Cardiac muscle cell (in vitro differentiated cells and primary cell): ENCODE measurements around the gene DCLK1. TPM values are rescaled to one million over a fixed set of nuclear protein-coding genes. Genes with fewer than 3 reads are reported as not detected.

Source experiments
- DNase-seq, 2 donors: peaks; one replicate each; pipeline versions ENCODE4 v3.0.0 to v3.0.0-alpha.2; 2010 to 2017; ENCODE audit warnings: low read depth in 1 of 2, low spot score in 1 of 2
- H3K27ac ChIP-seq: fragments of 200-600 bp; sonication (generic); 2 replicates; pipeline ENCODE4 v1.5.1; 2016
- H3K27me3 ChIP-seq: fragments of 200-600 bp; sonication (generic); 2 replicates; pipeline ENCODE4 v1.6.0; 2016; ENCODE audit warnings: control low read depth
- H3K36me3 ChIP-seq: fragments of 200-600 bp; sonication (generic); 2 replicates; pipeline ENCODE4 v1.5.1; 2016; ENCODE audit warnings: control low read depth
- H3K4me1 ChIP-seq: fragments of 200-600 bp; sonication (generic); 2 replicates; pipeline ENCODE4 v1.8.1; 2017; ENCODE audit warnings: low read depth, mild to moderate bottlenecking, mixed run types
- H3K4me3 ChIP-seq: fragments of 200-600 bp; sonication (generic); 2 replicates; pipeline ENCODE4 v1.5.1; 2016; ENCODE audit warnings: mild to moderate bottlenecking
- H3K9me3 ChIP-seq: fragments of 200-600 bp; sonication (generic); 2 replicates; pipeline ENCODE4 v1.5.1; 2017; ENCODE audit warnings: low read depth, mild to moderate bottlenecking, control low read depth
- polyA plus RNA-seq: library from polyadenylated mRNA; unstranded; fragments of >200 nt; fragmentation: Nextera tagmentation; extraction: Ambion mirVana; gene quantifications from 2 replicates; pipeline ENCODE4 v1.2.1, GENCODE V29; 2016
- total RNA-seq: library from RNA; depleted of rRNA; stranded (reverse); fragments of >200 nt; gene quantifications from 2 replicates; pipeline ENCODE4 v1.2.3, GENCODE V29; 2016
- TF ChIP-seq, protein P1 (sequence below): IDR thresholded peaks from 2 replicates; pipeline ENCODE4 v1.5.1; 2012; ENCODE audit warnings: low read depth, mild to moderate bottlenecking, low read length

DCLK1 gene
- total and polyA plus RNA-seq, 2 experiments from 2014 or later, result 0.09 TPM; not detected in 1

DNA sequence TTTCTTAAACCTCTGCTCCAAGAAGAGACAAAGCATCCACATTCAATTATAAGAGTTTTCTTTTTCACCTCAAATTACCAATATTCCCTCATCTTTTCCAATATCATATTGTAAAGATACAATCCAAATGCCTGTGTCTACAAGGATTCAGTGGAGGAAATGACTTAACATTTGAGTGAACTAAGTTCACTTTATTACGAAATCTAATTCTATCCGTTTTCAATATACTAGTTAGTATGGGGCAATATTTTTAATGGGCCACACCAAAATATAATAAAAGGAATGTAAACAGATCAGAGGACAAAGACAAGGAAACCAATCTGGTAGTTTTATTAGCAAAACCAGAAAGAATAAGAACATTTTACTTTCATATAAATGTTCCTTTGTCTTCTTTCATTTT is 136.0 kb downstream of the DCLK1 start:
- H3K27me3 ChIP-seq, result no peaks in the 10 kb centered on the region
- no peak overlapping the region for H3K4me3 ChIP-seq
- TF ChIP-seq, protein P1, sequence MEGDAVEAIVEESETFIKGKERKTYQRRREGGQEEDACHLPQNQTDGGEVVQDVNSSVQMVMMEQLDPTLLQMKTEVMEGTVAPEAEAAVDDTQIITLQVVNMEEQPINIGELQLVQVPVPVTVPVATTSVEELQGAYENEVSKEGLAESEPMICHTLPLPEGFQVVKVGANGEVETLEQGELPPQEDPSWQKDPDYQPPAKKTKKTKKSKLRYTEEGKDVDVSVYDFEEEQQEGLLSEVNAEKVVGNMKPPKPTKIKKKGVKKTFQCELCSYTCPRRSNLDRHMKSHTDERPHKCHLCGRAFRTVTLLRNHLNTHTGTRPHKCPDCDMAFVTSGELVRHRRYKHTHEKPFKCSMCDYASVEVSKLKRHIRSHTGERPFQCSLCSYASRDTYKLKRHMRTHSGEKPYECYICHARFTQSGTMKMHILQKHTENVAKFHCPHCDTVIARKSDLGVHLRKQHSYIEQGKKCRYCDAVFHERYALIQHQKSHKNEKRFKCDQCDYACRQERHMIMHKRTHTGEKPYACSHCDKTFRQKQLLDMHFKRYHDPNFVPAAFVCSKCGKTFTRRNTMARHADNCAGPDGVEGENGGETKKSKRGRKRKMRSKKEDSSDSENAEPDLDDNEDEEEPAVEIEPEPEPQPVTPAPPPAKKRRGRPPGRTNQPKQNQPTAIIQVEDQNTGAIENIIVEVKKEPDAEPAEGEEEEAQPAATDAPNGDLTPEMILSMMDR, result no peak
- no peak overlapping the region for H3K27ac ChIP-seq
- H3K9me3 ChIP-seq, result no peaks in the 10 kb centered on the region
- no peaks in the 10 kb centered on the region for H3K4me1 ChIP-seq
- peak in 1 of 2 donors; percentile 27 for DNase-seq
- no peaks in the 10 kb centered on the region for H3K36me3 ChIP-seq

DNA sequence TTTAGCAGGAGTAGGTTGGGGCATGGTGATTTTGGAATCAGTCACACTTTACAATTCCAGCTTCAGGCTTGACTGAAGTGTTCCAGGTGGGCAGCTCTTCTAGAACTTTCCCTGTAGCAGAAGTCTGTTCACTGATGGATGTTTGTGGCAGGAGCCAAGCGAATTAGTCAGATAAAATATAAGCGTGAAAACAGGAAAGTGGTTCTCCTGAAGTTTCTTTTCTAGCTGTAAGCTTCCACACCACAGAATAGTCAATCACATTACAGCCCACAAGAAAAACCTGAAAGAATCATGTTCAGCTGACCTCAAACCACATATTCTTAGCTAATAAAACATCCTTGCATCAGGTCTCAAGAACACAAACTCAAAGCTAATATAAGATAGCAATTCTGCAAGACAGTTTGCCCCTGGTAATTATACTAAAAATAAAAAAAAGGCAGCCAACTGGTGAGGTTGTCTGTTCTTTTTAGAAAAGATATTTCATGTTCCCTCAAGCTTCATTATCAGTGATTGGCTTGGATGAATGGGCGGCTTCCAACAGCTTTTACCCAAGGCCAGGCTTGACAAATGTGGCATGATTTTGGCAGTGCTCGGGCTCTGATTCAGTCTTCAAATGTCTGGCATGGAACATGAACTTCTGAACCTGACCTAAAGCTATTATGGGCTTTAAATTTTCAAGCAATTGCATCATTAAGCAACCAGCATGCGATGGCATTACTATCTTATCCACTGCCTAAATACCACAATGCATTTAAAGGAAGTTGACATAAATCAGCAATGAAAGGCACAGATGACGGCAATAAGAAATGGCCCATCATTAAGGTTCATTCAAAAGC is 136.8 kb downstream of the DCLK1 start:
- no peaks in the 10 kb centered on the region for H3K36me3 ChIP-seq
- no peaks in the 10 kb centered on the region for H3K4me1 ChIP-seq
- no peaks in the 10 kb centered on the region for H3K27me3 ChIP-seq
- TF ChIP-seq, protein P1, result no peak
- no peak overlapping the region for H3K27ac ChIP-seq
- no peak overlapping the region for H3K4me3 ChIP-seq
- peak in 1 of 2 donors; percentile 97 for DNase-seq
- no peaks in the 10 kb centered on the region for H3K9me3 ChIP-seq

DNA sequence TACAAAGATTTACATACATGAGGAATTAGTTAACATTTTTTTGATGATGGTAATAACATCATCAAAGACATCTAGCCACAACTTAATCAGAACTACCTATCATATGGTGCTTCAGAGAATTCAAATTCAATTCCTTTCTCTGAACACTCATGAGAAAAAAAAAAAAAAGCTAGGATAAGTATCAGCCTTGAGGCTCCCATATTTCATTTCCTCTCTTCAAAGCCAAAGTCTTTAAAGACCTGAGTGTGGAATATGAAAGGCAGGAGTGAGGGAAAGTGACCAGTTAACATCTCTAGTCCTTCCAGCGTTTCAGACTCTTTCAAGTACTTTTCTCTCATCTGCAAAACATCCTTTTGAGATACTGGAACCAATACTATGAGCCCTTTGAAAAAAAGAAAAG is 137.5 kb downstream of the DCLK1 start:
- Histone ChIP-seq H3K4me3 (no peak overlapping the region), H3K4me1 (no peaks in the 10 kb centered on the region), H3K27me3 (no peaks in the 10 kb centered on the region), H3K36me3 (no peaks in the 10 kb centered on the region), H3K27ac (no peak overlapping the region), H3K9me3 (no peaks in the 10 kb centered on the region)
- DNase-seq, result peak in 1 of 2 donors; percentile 8
- TF ChIP-seq, protein P1, result no peak

DNA sequence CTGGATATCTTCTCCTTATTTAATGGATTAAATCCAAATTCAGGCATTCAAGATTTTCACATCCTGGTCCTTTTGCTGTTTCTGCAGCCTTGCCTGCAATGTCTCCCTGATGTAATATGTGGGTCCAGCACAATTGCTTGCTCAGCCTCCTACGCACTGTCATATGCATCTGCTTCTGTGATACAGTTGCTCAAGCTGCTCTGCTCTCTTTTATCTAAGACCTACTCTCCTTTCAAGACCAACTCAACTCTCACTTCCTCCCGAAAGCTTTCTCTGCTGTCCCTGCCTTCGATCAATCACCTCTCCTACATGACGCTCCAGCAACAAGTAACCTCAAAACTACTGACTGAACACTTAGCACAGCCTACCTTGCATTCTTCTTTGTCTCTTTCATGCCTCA is 138.2 kb downstream of the DCLK1 start:
- no peaks in the 10 kb centered on the region for H3K9me3 ChIP-seq
- no peaks in the 10 kb centered on the region for H3K4me1 ChIP-seq
- H3K27ac ChIP-seq, result no peak overlapping the region
- TF ChIP-seq, protein P1, result no peak
- H3K4me3 ChIP-seq, result no peak overlapping the region
- no peaks in the 10 kb centered on the region for H3K27me3 ChIP-seq
- no peaks in the 10 kb centered on the region for H3K36me3 ChIP-seq
- peak in 1 of 2 donors; percentile 81 for DNase-seq

DNA sequence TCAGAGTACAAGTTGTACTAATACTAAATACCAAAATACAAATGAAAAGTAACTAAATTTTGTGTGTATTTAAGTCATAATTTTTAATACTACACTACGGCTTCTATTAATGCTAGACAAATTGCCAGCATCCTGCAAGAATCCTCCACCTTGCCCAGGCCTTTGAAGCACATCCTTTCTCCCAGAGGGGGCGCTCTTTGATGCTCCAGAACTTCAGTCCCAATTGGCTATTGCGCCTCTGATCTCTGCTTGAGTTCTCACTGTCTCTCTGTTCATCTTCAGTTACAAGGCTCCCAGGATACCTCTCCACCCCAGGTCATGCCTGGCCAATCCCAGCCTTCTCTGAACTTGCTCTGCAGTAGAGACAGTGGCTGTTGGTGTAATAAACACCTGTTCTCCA is 141.0 kb downstream of the DCLK1 start:
- Histone ChIP-seq H3K9me3 (no peaks in the 10 kb centered on the region), H3K4me1 (no peaks in the 10 kb centered on the region), H3K36me3 (no peaks in the 10 kb centered on the region), H3K4me3 (no peak overlapping the region), H3K27me3 (no peaks in the 10 kb centered on the region), H3K27ac (no peak overlapping the region)
- TF ChIP-seq, protein P1, result no peak
- no peak for DNase-seq
